Femur (tissue), 1 donor: ENCODE results near the gene HS2ST1.
A peak's percentile ranks its signal among the peaks of the same experiment; 100 is the strongest.

Experiments used
- DNase-seq: peaks from one replicate; pipeline ENCODE4 v3.0.0-alpha.2; 2017

The HS2ST1 gene

GRCh38 chr1:87074001-87074795 is 159.8 kb downstream of the HS2ST1 start:
- DNase-seq: no peak

DNA sequence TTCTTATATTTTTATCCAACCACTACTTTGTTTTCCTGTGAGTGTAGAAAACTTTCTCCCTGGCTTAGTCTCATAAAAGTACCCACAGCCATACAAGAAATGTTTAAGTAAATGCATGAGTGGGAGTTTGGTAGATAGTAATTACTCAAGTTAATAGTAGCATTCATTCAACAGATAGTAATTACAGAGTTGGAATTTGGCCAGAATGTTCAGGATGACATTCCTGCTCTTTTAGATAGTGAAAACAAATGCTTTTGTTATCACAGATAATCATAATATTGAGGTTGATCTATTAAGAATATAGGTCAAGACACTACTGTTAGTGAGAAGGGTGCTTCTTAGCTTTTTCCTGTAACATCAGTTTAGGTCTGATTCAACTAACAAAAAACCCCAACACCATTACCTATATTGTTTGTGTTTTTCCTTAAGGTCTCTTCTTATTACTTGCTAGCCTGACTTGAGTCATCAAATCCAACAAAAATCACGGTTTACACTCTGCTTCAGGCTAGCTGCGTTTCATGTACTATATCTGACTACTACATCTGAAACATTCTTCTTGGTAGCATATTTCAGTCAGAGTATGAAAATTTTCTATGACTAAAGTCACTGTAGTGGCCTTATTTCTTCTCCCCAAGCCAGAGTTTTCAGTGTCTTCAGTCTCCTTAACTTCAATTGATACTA is 163.7 kb downstream of the HS2ST1 start:
- DNase-seq: no peak

DNA sequence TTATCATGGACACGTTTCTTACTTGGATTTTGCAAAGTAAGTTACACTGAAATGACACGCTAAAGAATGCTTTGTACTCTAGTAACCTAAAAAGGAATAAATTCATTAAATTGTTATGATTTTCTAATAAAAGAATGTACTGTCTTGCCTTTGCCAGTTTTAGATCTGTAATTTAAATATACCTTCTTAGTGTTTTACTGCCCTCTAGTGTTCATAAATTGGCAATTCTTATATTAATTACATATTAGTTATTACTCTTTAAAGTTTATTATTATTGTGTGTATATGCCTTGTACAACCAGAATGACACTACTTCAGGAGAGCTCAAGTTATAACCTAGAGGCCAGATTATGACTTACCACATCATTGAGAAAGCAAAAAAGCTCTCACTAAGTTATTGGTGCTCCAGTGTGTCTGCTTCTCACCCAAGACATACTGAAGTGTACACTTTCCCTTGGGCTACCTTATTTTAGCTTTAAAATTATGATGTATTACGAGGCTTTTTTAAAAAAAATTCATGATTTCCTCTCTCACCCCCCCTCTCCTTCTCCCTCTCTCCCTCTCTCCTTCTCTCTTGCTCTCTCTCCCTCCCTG is 169.9 kb downstream of the HS2ST1 start:
- no peak for DNase-seq

GRCh38 chr1:87086120-87086519 is 171.7 kb downstream of the HS2ST1 start:
- DNase-seq: no peak

GRCh38 chr1:87089070-87089736 is 174.8 kb downstream of the HS2ST1 start:
- DNase-seq: no peak

GRCh38 chr1:87089823-87090222 is 175.4 kb downstream of the HS2ST1 start:
- DNase-seq: no peak

DNA sequence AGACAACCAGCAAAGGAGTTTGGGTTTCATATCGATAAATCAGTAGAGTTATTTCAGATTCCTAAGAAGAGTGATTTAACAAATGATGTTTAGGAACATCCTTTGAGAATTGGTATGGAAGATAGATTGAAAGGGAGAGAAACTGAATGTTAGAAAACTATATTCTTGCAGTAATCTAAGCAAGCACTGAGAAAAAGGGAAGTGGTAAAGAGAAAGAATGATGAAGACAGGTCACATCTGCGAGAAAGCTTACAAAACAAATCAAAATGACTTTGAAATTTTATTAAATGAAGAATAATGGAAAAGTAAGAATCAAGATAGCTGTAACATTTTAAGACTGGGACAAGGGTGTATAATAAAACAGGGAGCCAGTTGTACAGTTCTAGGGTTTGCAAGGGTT is 177.0 kb downstream of the HS2ST1 start:
- no peak for DNase-seq

DNA sequence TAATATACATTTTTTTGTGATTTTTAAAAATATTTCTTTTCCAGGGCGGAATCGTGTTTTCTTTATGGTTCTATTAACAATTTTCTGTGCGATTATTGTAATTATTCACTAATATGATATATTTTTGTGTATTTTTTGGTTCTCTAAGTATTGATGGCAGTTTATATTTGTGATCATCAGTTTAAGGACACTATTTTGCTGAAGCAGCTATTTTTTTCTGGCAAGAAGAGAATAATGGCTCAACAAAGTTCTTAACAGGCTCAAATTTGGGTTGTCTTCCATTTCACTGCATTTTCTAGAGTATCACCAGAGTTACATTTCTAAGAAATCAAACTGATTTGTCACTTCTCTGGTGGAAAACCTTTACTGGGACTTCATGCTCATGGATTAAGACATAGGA is 178.4 kb downstream of the HS2ST1 start:
- no peak for DNase-seq

DNA sequence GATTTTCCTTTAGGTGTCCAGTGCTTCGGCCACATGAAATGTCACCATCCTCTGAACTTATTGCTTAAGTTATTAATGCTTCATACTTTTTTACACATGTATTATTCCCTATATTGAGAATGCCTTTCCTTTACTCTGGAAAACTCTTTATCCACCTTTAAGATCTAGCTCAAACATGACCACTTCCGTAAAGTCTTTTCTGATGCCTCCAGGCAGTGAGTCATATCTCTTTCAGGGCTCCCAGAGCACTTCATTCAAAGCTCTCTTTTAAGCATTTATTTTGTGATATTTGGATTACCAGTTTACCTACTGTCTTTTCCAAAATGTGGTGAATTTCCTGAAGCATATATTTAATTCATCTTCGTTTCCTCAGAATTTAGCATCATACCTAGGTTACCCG is 178.9 kb downstream of the HS2ST1 start:
- DNase-seq: no peak

GRCh38 chr1:87094238-87094637 is 179.8 kb downstream of the HS2ST1 start:
- no peak for DNase-seq

DNA sequence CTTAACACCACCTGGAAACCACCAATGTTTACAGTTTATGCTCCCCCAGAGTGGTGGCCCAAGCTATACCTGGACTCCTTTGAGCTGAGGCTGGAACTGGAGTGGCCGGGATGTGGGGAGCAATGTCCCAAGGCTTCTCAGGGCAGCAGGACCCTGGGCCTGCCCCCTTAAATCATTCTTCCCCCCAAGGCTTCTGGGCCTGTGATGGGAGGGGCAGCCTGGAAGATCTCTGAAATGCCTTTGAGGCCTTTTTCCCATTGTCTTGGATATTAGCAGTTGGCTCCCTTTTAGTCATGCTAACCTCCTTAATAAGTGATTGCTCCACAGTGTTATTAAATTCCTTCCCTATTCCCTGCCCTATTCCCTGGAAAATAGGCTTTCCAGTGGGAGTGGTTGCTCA is 185.8 kb downstream of the HS2ST1 start:
- no peak for DNase-seq

DNA sequence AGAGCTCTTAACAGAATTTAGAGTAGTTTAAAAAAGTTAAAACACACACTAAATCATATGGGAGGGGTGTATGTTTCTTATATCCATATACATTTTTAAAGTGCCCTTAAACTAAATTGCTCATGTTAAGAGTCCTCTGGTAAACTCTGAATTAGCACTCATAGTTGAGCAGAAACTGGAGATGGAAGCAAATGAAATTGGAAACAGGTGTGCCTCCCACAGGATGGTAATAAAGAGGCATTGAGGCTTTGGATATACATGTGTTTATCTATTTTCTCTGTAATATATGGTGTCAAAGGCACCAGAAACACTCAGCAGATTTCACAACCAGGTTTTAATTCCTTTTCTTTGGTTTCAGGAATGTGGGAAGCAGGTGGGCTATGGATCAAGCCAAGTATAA is 188.6 kb downstream of the HS2ST1 start:
- DNase-seq: no peak

DNA sequence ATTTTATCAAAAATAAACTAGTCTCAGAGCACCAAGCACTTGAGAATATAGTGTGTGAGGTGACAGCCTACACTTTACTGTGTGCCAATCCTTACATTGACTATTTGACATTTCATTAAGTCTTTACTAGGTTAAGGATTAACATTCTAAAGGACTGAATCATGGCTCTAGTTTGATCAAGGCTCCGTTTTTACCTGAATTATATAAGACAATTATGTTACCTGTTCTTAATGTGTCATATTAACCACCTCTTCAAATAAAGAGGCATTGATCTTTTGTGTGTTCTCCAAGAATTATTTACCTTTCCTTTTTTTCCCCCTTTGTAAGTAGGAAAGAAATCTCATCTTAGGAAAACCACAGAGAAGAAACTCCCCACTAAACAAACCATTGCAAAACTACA is 189.7 kb downstream of the HS2ST1 start:
- DNase-seq: no peak

GRCh38 chr1:87104945-87105344 is 190.5 kb downstream of the HS2ST1 start:
- no peak for DNase-seq

DNA sequence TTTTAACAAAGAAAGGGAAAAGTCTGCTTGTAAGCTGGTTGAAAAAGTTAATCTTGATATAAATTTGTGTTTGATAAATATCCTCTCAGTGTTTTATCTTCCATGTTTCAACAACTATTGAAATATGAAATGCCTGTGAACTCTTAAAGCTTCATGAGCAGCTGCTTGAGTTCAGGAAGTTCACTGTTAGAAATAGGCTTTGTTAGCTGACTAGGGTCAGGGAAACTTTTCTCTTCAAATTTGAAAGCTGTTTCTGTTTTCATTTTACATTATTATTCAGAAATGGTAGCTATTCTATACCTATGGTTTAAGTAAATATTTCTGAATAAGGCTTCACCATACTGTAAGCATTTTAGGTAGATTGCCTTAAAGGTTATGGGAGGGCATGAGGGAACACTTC is 191.7 kb downstream of the HS2ST1 start:
- no peak for DNase-seq

DNA sequence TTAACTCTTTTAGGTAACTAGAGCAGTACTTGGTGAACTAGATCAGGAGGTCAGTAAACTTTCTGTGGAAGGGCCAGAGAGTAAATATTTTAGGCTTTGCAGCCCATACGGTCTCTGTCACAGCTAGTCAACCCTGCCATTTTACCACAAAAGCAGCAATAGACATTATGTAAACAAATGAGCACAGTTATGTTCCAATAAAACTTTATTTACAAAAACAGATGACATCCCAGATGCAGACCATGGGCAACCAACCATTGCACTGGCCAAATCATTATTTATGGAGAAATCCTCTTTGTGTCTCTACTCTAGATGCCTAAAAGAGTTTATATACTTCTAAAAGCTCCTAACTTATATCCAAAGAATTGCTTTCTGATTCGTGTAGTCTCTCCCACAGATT is 192.4 kb downstream of the HS2ST1 start:
- no peak for DNase-seq

- no peak for DNase-seq
Observed at GRCh38 chr1:87108228-87108627, 193.8 kb downstream of the HS2ST1 start.

DNA sequence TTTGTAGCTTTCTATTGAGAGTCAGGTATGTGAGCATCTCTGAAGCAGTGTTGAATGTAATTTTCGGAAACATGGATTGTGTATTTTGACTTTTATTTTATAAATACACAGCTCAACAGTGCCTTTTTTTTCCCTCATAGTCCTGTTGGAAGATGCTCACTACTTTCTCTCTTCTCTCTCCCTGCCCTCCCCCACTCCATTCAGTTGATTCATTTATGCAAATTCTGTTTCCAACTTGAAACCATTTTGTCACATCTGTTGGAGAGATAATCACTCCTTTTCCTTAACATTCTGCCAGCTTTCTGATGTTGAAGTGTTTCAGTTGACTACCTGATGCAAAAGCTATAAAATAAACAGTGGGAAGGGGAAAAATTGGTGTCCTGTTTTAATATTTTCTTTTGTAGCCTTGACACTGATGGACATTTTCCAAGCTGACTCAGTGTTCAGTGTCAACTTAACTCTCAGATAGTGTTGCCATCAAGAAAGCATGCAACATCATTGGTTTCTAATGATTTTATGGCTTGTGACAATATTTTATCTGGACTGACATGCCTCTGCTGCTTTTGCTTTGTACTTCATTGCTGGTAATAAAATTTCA is 194.5 kb downstream of the HS2ST1 start:
- DNase-seq: no peak

DNA sequence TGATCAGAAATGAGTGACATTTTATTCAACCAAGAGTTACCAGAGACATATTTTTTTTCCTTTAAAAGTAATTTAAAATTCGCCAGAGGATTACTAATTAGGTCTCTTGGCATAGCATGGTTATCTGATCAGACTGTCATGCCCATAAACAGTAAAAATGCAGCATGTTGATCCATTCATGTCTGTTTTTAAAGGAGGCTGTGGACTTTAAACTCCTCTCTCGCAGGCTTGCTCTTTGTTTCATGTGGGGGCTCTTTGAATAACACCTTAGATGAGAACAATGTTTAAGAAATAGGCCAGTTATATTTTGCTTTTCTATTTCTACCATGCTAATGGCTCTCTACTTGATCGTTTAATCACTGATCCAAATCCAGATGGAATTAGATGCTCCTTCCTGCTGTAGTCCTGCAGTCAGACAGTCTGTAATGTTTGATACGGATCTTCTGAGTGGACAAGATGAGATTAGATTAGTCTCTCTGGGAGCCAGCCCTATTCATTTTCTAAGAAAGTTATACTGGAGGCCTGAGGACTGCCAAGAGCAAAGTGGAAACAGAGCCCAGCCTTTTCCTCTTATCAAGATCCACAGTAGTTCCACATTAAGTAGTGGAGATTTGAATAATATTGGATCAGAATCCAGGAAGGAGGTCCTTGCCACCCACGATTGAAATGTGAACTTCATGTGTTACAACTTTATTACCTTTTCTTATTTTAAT is 197.4 kb downstream of the HS2ST1 start:
- no peak for DNase-seq

GRCh38 chr1:87113313-87113712 is 198.9 kb downstream of the HS2ST1 start:
- peak; percentile 66 for DNase-seq

- DNase-seq: no peak
Observed at GRCh38 chr1:87115317-87115890, 201.0 kb downstream of the HS2ST1 start.

DNA sequence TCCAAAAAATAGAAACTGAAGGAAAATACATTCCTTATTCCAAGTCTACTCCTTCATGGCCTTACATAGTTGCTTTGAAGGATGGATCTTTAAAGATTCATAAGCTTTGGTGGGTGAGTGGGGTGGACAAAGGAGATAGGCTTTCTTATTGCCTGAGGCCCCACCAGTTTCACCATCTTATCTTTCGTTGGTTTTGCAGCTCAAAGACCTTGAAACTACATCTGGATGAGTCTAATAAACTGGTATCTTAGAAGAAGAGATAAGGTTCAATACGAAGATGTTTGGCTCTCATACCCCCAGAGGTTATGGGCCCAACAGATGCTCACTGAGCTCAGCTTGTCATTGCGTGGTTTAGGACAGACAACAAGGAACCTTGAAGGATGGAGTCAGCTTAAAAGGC is 201.5 kb downstream of the HS2ST1 start:
- no peak for DNase-seq
